NAMALWA (cell line): ENCODE data around the gene PLCXD3.

Experiments used
- DNase-seq: peaks from one replicate; pipeline ENCODE4 v3.0.0-alpha.2; 2015; ENCODE audit warnings: low spot score

The PLCXD3 gene

GRCh38 chr5:41413074-41413473 lies 97.3 kb downstream of the PLCXD3 start:
- DNase-seq: no peak

- no peak for DNase-seq
Observed at GRCh38 chr5:41412496-41412895, 97.9 kb downstream of the PLCXD3 start.

GRCh38 chr5:41410737-41411136 lies 99.7 kb downstream of the PLCXD3 start:
- peak; percentile 17 for DNase-seq

GRCh38 chr5:41410307-41410706 lies 100.1 kb downstream of the PLCXD3 start:
- DNase-seq: no peak

- no peak for DNase-seq
Observed at GRCh38 chr5:41408676-41409443, 101.5 kb downstream of the PLCXD3 start.

GRCh38 chr5:41406936-41407335 lies 103.5 kb downstream of the PLCXD3 start:
- DNase-seq: no peak

- DNase-seq: no peak
Observed at GRCh38 chr5:41406424-41406823, 104.0 kb downstream of the PLCXD3 start.

- no peak for DNase-seq
Observed at GRCh38 chr5:41404757-41405156, 105.6 kb downstream of the PLCXD3 start.

- no peak for DNase-seq
Observed at GRCh38 chr5:41403846-41404245, 106.6 kb downstream of the PLCXD3 start.

GRCh38 chr5:41402845-41403244 lies 107.6 kb downstream of the PLCXD3 start:
- no peak for DNase-seq

GRCh38 chr5:41399839-41400238 lies 110.6 kb downstream of the PLCXD3 start:
- no peak for DNase-seq

GRCh38 chr5:41392016-41392415 lies 118.4 kb downstream of the PLCXD3 start:
- no peak for DNase-seq

GRCh38 chr5:41374631-41375030 lies 135.8 kb downstream of the PLCXD3 start:
- no peak for DNase-seq

- no peak for DNase-seq
Observed at GRCh38 chr5:41373230-41373629, 137.2 kb downstream of the PLCXD3 start.

GRCh38 chr5:41371738-41372137 lies 138.7 kb downstream of the PLCXD3 start:
- no peak for DNase-seq

GRCh38 chr5:41370482-41370881 lies 139.9 kb downstream of the PLCXD3 start:
- DNase-seq: no peak

GRCh38 chr5:41369799-41370198 lies 140.6 kb downstream of the PLCXD3 start:
- no peak for DNase-seq

- no peak for DNase-seq
Observed at GRCh38 chr5:41368158-41368557, 142.2 kb downstream of the PLCXD3 start.

GRCh38 chr5:41365369-41365768 lies 145.0 kb downstream of the PLCXD3 start:
- no peak for DNase-seq

- DNase-seq: no peak
Observed at GRCh38 chr5:41364346-41364745, 146.1 kb downstream of the PLCXD3 start.

GRCh38 chr5:41363343-41363986 lies 146.9 kb downstream of the PLCXD3 start:
- DNase-seq: no peak

- DNase-seq: no peak
Observed at GRCh38 chr5:41356786-41357185, 153.6 kb downstream of the PLCXD3 start.

- DNase-seq: no peak
Observed at GRCh38 chr5:41349846-41350245, 160.6 kb downstream of the PLCXD3 start.

GRCh38 chr5:41347569-41347968 lies 162.8 kb downstream of the PLCXD3 start:
- no peak for DNase-seq
